Esophagus muscularis mucosa (tissue), 4 donors: ENCODE measurements around the gene COL8A2.

Source experiments
- CTCF ChIP-seq, 3 experiments: fragments of 200-600 bp in 2 of 3; fragments of 450-650 bp in 1 of 3; sonication (generic) in 2 of 3; IDR thresholded peaks; one replicate each; pipeline ENCODE4 v1.5.1; 2017 to 2019; ENCODE audit warnings: antibody characterized with exemption in 3 of 3, mild to moderate bottlenecking in 2 of 3, moderate library complexity in 1 of 3
- EP300 ChIP-seq: sonication (generic); formaldehyde crosslinking; IDR thresholded peaks from one replicate; pipeline ENCODE4 v1.6.1; 2017; ENCODE audit warnings: antibody characterized with exemption
- POLR2A ChIP-seq: fragments of 450-650 bp; IDR thresholded peaks from one replicate; pipeline ENCODE4 v1.6.1; 2017; ENCODE audit warnings: antibody characterized with exemption, moderate library complexity, mild to moderate bottlenecking, low read depth
- POLR2AphosphoS5 ChIP-seq, 2 donors: sonication (generic); formaldehyde crosslinking; IDR thresholded peaks; one replicate each; pipeline ENCODE4 v1.6.1; 2017; ENCODE audit warnings: antibody characterized with exemption in 2 of 2

GRCh38 chr1:36092166-36092797 lies 32.7 kb downstream of the COL8A2 start:
- TF ChIP-seq CTCF (IDR thresholded peaks at IDR 0.05) (no peak), EP300 (no peak), POLR2A (no peak), POLR2AphosphoS5 (IDR thresholded peaks at IDR 0.05) (no peak)
